ENCODE results near the gene NPPA. TPM values are rescaled to one million over a fixed set of nuclear protein-coding genes. Genes with fewer than 3 reads are reported as not detected.
"Not testable (repeated sequence)": the region's sequence is repeated elsewhere in the genome, so short reads cannot be mapped to it uniquely, and the experiment has no call there.

The NPPA gene
- not detected in 2 replicates for total RNA-seq (2014; rRNA removed; shearing (Covaris generic); ENCODE audit: low replicate concordance)

GRCh38 chr1:11847667-11848372, at the start of gene NPPA:
NPPA (minus strand) TSS chr1:11847783; CDS start chr1:11847684, 99 bp downstream.
- in situ Hi-C loops (cut with HindIII; ENCODE audit: low pct_unique_long_range_greater_than_20kb, low sequenced_read_pairs) = no loop called here
- no peak for DNase-seq (ENCODE audit: low read depth)

GRCh38 chr1:11894501-11894900, 46.9 kb upstream of the NPPA start:
- in situ Hi-C loops (cut with HindIII; ENCODE audit: low pct_unique_long_range_greater_than_20kb, low sequenced_read_pairs) = not testable (repeated sequence)

GRCh38 chr1:11893907-11894251, 46.3 kb upstream of the NPPA start:
- in situ Hi-C loops (cut with HindIII; ENCODE audit: low pct_unique_long_range_greater_than_20kb, low sequenced_read_pairs) = no loop called here
- DNase-seq (ENCODE audit: low read depth) = peak; percentile 39

More at GRCh38 chr1:11894501-11894900, 46.9 kb upstream of the NPPA start:
- not testable (repeated sequence) for DNase-seq (ENCODE audit: low read depth)

- DNase-seq (ENCODE audit: low read depth) = no peak
- in situ Hi-C loops (cut with HindIII; ENCODE audit: low pct_unique_long_range_greater_than_20kb, low sequenced_read_pairs) = no loop called here
Observed at GRCh38 chr1:11891433-11892186, 44.0 kb upstream of the NPPA start.

GRCh38 chr1:11888877-11889208, 41.3 kb upstream of the NPPA start:
- no peak for DNase-seq (ENCODE audit: low read depth)
- in situ Hi-C loops (cut with HindIII; ENCODE audit: low pct_unique_long_range_greater_than_20kb, low sequenced_read_pairs) = no loop called here

DNA sequence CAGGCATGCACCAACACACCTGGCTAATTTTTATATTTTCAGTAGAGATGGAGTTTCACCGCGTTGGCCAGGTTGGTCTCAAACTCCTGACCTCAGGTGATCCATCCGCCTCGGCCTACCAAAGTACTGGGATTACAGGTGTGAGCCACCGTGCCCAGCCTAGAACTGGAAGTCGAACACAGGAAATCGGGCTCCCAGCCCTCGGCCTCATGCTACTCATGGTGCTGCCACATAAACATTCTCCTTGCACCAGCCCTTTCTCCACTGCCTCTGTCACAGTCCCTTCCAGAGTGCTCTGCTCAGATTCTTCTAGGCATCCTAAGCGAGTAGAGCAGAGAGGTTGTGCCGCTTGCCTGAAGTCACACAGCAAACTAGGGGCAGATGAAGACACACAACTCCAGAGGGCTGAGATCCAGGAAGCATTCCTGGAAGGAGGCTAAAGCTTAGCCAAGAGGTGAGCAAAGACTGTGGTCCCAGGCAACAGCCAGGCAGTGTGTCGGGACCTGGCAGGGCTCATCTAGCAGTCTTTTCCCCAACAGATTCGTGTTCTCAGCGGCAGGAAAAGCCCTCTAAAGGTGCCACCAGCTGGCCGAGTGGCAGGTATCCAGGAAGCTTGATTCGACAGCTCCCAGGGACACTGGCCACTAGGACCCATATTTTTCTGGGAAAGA, 40.8 kb upstream of the NPPA start:
- no peak for DNase-seq (ENCODE audit: low read depth)
- in situ Hi-C loops (cut with HindIII; ENCODE audit: low pct_unique_long_range_greater_than_20kb, low sequenced_read_pairs) = no loop called here

DNA sequence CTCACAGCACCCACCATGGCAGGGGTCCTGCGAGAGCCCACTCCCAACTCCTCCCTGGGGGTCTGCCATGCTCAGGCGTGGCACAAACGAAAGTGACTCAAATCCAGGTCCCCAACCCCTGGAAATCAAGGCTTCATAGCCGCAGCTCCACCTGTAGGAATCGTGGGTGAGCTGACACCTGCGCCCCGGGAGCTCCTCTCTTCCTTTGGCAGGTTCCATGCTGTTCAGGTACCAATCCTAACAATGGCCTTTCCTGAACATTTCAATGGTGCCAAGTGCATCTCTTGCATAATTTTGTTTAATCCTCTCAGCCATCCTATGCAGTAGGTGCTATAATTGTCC, 40.1 kb upstream of the NPPA start:
- no peak for DNase-seq (ENCODE audit: low read depth)
- in situ Hi-C loops (cut with HindIII; ENCODE audit: low pct_unique_long_range_greater_than_20kb, low sequenced_read_pairs) = no loop called here

GRCh38 chr1:11886986-11887665, 39.5 kb upstream of the NPPA start:
- no peak for DNase-seq (ENCODE audit: low read depth)
- in situ Hi-C loops (cut with HindIII; ENCODE audit: low pct_unique_long_range_greater_than_20kb, low sequenced_read_pairs) = no loop called here

DNA sequence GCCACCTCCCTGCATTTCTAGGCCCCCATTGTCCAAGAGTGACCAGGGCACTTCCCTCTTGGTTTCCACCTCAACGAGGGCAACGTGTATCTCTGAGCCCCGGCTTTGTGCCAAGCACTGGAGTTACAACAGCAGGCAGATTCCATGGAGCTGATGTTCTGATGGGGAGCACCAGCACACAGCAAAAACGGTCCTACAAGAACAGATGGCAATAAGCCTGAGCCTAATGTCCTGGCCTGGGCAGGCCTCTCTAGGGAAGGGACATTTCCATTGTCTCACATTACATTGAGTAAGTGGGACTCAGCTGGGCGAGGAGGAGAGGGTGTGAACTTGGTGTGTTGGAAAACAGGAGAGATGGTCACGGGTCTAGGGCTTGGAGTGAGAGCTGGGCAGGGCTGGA, 38.3 kb upstream of the NPPA start:
- in situ Hi-C loops (cut with HindIII; ENCODE audit: low pct_unique_long_range_greater_than_20kb, low sequenced_read_pairs) = no loop called here
- no peak for DNase-seq (ENCODE audit: low read depth)

GRCh38 chr1:11882814-11883538, 35.4 kb upstream of the NPPA start:
- no peak for DNase-seq (ENCODE audit: low read depth)
- in situ Hi-C loops (cut with HindIII; ENCODE audit: low pct_unique_long_range_greater_than_20kb, low sequenced_read_pairs) = no loop called here

- in situ Hi-C loops (cut with HindIII; ENCODE audit: low pct_unique_long_range_greater_than_20kb, low sequenced_read_pairs) = no loop called here
Observed at GRCh38 chr1:11881749-11882441, 34.3 kb upstream of the NPPA start.

DNA sequence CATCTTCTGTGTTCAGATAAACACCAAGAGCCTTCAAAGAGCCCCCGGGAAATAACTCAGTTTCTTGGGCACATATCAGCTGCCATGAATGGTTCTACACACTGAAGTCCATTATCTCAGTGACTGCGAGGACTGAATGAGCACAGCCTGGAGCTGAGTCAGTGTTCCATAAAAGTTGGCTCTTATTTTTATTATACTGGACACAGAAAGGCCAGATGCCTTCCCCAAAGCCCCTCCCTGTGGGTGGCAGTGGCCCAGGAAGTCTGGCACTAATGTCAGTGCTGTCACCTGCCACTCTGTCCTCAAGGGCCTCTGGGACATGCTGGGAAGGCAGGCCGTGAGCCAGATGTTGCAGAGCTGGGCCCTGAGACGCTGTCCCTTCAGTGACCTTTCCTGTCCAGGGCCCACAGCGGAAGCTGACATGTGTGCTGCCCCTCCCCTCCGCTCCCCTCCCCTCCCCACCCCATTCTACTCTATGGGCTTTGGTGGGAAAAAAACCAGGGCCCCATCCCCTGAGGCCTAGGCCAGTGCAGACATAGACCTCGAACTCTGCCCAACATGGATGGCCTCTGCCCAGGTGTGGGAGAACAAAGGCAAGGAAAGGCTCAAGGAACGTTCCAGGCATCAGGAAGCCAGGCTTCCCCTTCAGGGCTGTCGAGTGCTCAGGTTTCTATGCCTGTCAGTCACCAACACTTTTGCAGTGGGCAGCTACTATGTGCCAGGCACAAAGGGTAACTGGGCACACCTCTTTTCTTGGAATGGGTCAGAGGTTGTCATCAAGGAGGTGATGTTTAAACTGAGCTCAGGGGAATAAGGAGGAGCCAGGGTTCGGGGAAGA, 33.5 kb upstream of the NPPA start:
- in situ Hi-C loops (cut with HindIII; ENCODE audit: low pct_unique_long_range_greater_than_20kb, low sequenced_read_pairs) = no loop called here
- DNase-seq (ENCODE audit: low read depth) = no peak

More at GRCh38 chr1:11881749-11882441, 34.3 kb upstream of the NPPA start:
- no peak for DNase-seq (ENCODE audit: low read depth)

DNA sequence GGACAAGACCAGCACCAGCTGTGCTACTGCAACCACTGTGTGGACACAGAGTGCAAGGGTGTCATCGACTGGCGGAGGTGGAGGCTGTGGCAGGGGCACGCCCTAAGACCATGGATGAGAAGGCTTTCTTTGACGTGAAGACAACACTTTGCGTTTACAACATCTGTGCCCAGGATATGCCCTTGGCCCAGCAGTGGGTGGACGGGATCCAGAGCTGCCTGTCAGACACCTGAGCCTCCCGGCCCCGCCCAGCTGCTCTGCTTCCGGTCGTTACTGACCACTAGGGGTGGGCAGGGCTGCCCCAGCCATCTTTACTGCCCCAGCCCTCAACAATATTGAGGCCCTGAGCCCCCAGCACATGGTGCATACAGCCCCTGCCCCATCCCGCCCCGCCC, 32.6 kb upstream of the NPPA start:
- in situ Hi-C loops (cut with HindIII; ENCODE audit: low pct_unique_long_range_greater_than_20kb, low sequenced_read_pairs) = no loop called here
- DNase-seq (ENCODE audit: low read depth) = no peak

DNA sequence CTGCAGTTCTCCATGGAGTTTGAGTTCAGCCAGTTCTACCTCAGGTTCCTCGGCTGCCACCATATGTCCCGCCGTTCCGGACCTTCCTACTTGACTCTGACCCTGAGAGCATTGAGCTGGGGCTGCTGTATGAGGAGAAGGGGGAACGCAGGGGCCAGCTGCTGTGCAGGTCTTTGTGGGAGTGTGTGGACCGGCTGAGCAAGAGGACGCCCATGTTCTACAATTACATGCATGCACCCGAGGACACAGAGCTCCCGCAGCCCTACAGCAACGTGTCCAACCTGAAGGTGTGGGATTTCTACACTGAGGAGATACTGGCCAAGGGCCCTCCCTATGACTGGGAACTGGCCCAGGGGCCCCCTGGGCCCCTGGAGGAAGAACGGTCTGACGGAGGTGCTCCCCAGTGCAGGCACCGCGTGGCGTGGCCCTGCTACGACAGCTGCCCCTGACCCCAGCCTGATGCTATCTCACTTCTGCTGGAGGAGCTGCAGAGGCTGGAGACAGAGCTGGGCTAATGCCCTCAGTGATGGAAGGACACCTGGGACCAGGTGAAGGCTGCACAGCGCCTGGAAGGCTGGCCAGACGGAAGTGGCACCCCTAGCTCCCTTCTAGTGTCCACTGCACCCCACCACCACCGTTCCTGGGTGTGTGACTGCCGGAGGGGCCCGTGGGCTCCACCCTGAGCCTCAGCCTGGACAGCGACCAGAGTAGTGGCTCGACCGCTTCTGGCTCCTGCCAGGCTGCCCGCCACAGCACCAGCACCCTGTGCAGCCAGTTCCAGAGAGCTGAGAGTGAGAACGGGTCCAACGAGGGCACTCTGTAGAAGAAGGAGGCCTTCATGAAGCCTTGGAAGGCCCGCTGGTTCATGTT, 32.0 kb upstream of the NPPA start:
- no peak for DNase-seq (ENCODE audit: low read depth)

GRCh38 chr1:11878891-11879190, 31.3 kb upstream of the NPPA start:
- in situ Hi-C loops (cut with HindIII; ENCODE audit: low pct_unique_long_range_greater_than_20kb, low sequenced_read_pairs) = no loop called here
- no peak for DNase-seq (ENCODE audit: low read depth)

More for the DNA sequence above, 32.0 kb upstream of the NPPA start:
- in situ Hi-C loops (cut with HindIII; ENCODE audit: low pct_unique_long_range_greater_than_20kb, low sequenced_read_pairs) = no loop called here
